ENCODE measurements around the gene KCTD5.
A peak's percentile ranks its signal among the peaks of the same experiment; 100 is the strongest.

KCTD5 gene

GRCh38 chr16:2715966-2716885, 33.9 kb downstream of the KCTD5 start:
- Histone ChIP-seq H3K36me3 (no peaks in the 10 kb centered on the region), H3K27ac (no peak overlapping the region), H3K27me3 (ENCODE audit: insufficient read depth, low read depth, severe bottlenecking) (no peaks in the 10 kb centered on the region), H3K4me3 (ENCODE audit: low read depth, low read length) (no peak overlapping the region), H3K9me3 (ENCODE audit: severe bottlenecking) (no peaks in the 10 kb centered on the region)
- TF ChIP-seq CTCF (IDR thresholded peaks at IDR 0.05; ENCODE audit: low read depth, low read length) = no peak
- no peak for DNase-seq

- no peaks in the 10 kb centered on the region for H3K27me3 ChIP-seq (ENCODE audit: insufficient read depth, low read depth, severe bottlenecking)
- H3K9me3 ChIP-seq (ENCODE audit: severe bottlenecking) = no peaks in the 10 kb centered on the region
- no peak overlapping the region for H3K27ac ChIP-seq
- no peak overlapping the region for H3K4me3 ChIP-seq (ENCODE audit: low read depth, low read length)
- DNase-seq = no peak
- H3K36me3 ChIP-seq = no peaks in the 10 kb centered on the region
- 0 out of 2 replicates have a peak, but pooled peaks have one; percentile 5 for TF ChIP-seq CTCF (IDR thresholded peaks at IDR 0.05; ENCODE audit: low read depth, low read length)
Observed at GRCh38 chr16:2716948-2717347, 34.6 kb downstream of the KCTD5 start.

DNA sequence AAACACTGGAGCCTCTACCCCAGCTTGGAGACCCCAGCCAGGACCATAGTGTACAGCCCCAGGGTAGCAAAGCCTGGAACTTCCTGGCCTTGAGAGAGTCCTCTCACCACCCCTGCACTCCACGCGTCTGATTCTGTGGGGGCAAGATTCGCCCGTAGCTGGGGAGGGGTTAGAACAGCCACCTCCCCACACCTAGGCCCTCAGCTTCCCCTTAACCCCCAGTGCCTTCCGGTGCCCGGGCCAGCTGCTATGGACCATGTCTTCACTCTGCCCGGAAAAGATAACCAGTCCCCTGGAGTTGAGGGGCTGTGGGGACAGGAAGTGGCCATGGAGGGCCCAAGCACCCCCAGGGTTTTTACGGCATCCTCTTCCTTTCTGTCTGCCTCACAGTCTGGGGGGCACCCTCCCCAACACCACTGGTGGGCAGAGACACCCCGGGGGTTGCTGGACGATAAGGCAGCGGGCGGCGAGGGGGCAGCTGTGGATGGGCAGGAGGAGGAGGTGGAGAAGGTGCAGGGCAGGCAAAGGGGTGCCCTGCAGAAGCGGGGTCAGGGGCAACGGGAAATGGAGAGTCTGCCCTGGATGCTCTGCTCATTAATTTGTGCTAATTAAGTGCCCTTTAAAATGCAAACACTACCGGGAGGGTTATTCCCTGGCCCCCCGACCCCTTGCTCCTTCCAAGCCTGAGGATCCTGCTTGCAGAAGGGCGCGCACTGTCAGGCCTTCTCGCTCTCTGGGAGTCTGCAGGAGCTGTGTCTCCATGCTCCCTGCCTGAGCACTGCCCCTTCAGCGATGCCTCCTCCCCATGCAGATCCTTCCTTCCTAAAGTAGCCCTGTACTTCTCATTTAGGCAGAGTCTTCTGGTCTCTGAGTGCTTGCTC, 35.3 kb downstream of the KCTD5 start:
- no peak for TF ChIP-seq CTCF (IDR thresholded peaks at IDR 0.05; ENCODE audit: low read depth, low read length)
- DNase-seq = no peak
- Histone ChIP-seq H3K27me3 (ENCODE audit: insufficient read depth, low read depth, severe bottlenecking) (no peaks in the 10 kb centered on the region), H3K27ac (no peak overlapping the region), H3K9me3 (ENCODE audit: severe bottlenecking) (no peaks in the 10 kb centered on the region), H3K36me3 (no peaks in the 10 kb centered on the region), H3K4me3 (ENCODE audit: low read depth, low read length) (no peak overlapping the region)

GRCh38 chr16:2719328-2720063, 37.2 kb downstream of the KCTD5 start:
- no peaks in the 10 kb centered on the region for H3K36me3 ChIP-seq
- no peaks in the 10 kb centered on the region for H3K27me3 ChIP-seq (ENCODE audit: insufficient read depth, low read depth, severe bottlenecking)
- peak; percentile 68 for DNase-seq
- no peak overlapping the region for H3K4me3 ChIP-seq (ENCODE audit: low read depth, low read length)
- H3K9me3 ChIP-seq (ENCODE audit: severe bottlenecking) = no peaks in the 10 kb centered on the region
- H3K27ac ChIP-seq = no peak overlapping the region
- TF ChIP-seq CTCF (IDR thresholded peaks at IDR 0.05; ENCODE audit: low read depth, low read length) = no peak

GRCh38 chr16:2720064-2720457, 37.7 kb downstream of the KCTD5 start, which contains the start of gene PRSS27:
PRSS27 (minus strand) TSS chr16:2720224; CDS start chr16:2720160, 64 bp downstream.
- no peak for TF ChIP-seq CTCF (IDR thresholded peaks at IDR 0.05; ENCODE audit: low read depth, low read length)
- Histone ChIP-seq H3K9me3 (ENCODE audit: severe bottlenecking) (no peaks in the 10 kb centered on the region), H3K36me3 (no peaks in the 10 kb centered on the region), H3K27ac (peak within 1 kb of the TSS; percentile 82), H3K4me3 (ENCODE audit: low read depth, low read length) (peak within 1 kb of the TSS; percentile 67), H3K27me3 (ENCODE audit: insufficient read depth, low read depth, severe bottlenecking) (no peaks in the 10 kb centered on the region)
- DNase-seq = no peak
